GM19455 (cell line): ENCODE data around the gene CTF1.
"Not testable (repeated sequence)": the region's sequence is repeated elsewhere in the genome, so short reads cannot be mapped to it uniquely, and the experiment has no call there.

Experiments
- ATAC-seq: cut with Tn5 transposase; IDR thresholded peaks from one replicate; pipeline ENCODE4 v1.9.1; 2021; ENCODE audit not compliant: unreplicated experiment

Gene CTF1

GRCh38 chr16:30896261-30896888 lies at the start of gene CTF1:
CTF1 (plus strand) TSS chr16:30896614; CDS start chr16:30896644, 30 bp downstream.
- ATAC-seq = no peak

GRCh38 chr16:30846649-30847402 lies 49.6 kb upstream of the CTF1 start:
- ATAC-seq = no peak

- ATAC-seq = no peak
Measured at GRCh38 chr16:30850246-30850645, 46.2 kb upstream of the CTF1 start.

- ATAC-seq = no peak
Measured at GRCh38 chr16:30853758-30854157, 42.7 kb upstream of the CTF1 start.

GRCh38 chr16:30858111-30858495 lies 38.3 kb upstream of the CTF1 start:
- no peak for ATAC-seq

GRCh38 chr16:30858829-30859423 lies 37.5 kb upstream of the CTF1 start:
- ATAC-seq = no peak

- ATAC-seq = not testable (repeated sequence)
Measured at GRCh38 chr16:30860729-30861128, 35.7 kb upstream of the CTF1 start.

GRCh38 chr16:30863178-30863577 lies 33.2 kb upstream of the CTF1 start:
- ATAC-seq = not testable (repeated sequence)

GRCh38 chr16:30866031-30866430 lies 30.4 kb upstream of the CTF1 start:
- no peak for ATAC-seq

- no peak for ATAC-seq
Measured at GRCh38 chr16:30867747-30868146, 28.7 kb upstream of the CTF1 start.

GRCh38 chr16:30870904-30871303 lies 25.5 kb upstream of the CTF1 start:
- ATAC-seq = no peak

- ATAC-seq = no peak
Measured at GRCh38 chr16:30874244-30874820, 22.1 kb upstream of the CTF1 start.

GRCh38 chr16:30874821-30875717 lies 21.3 kb upstream of the CTF1 start:
- peak; percentile 68 for ATAC-seq

GRCh38 chr16:30875871-30876801 lies 20.3 kb upstream of the CTF1 start:
- no peak for ATAC-seq

- no peak for ATAC-seq
Measured at GRCh38 chr16:30876867-30877266, 19.5 kb upstream of the CTF1 start.

GRCh38 chr16:30882429-30883310 lies 13.7 kb upstream of the CTF1 start:
- no peak for ATAC-seq

- ATAC-seq = no peak
Measured at GRCh38 chr16:30884760-30885159, 11.7 kb upstream of the CTF1 start.

GRCh38 chr16:30885196-30885595 lies 11.2 kb upstream of the CTF1 start:
- no peak for ATAC-seq

GRCh38 chr16:30886145-30886544 lies 10.3 kb upstream of the CTF1 start:
- ATAC-seq = no peak
